Right lobe of liver (tissue), 6 donors: ENCODE data around the gene SMCO2. TPM values are rescaled to one million over a fixed set of nuclear protein-coding genes. Genes with fewer than 3 reads are reported as not detected.

Experiments
- ATAC-seq, 4 donors: fragments of 200-7000 bp; cut with Tn5 transposase; one replicate each; pipeline ENCODE4 v1.9.1; 2020; ENCODE audit warnings: mild to moderate bottlenecking in 4 of 4, moderate library complexity in 4 of 4
- DNase-seq, 3 donors: peaks; one replicate each; pipeline ENCODE4 v3.0.0-alpha.2; 2020
- H3K27ac ChIP-seq, 3 donors: fragments of 200-600 bp; one replicate each; pipeline ENCODE4 v1.8.0; 2022
- H3K27me3 ChIP-seq, 2 donors: fragments of 200-600 bp; one replicate each; pipeline ENCODE4 v1.8.0; 2022
- H3K36me3 ChIP-seq, 4 donors: fragments of 200-600 bp; sonication (generic) in 1 of 4; one replicate each; pipeline versions ENCODE4 v1.5.1 to v1.8.0; 2017 to 2022; ENCODE audit warnings: control low read depth in 1 of 4
- H3K4me1 ChIP-seq, 4 donors: fragments of 200-600 bp; sonication (generic) in 1 of 4; one replicate each; pipeline versions ENCODE4 v1.5.1 to v1.8.0; 2017 to 2022; ENCODE audit warnings: control low read depth in 1 of 4
- H3K4me3 ChIP-seq, 3 donors: fragments of 200-600 bp; one replicate each; pipeline ENCODE4 v1.8.0; 2022
- H3K9me3 ChIP-seq, 4 donors: fragments of 200-600 bp; sonication (generic) in 1 of 4; one replicate each; pipeline versions ENCODE4 v1.5.1 to v1.8.0; 2017 to 2022; ENCODE audit warnings: control low read depth in 1 of 4
- CTCF ChIP-seq, 4 donors: fragments of 200-600 bp in 3 of 4; fragments of 450-650 bp in 1 of 4; IDR thresholded peaks; one replicate each; pipeline versions ENCODE4 v1.5.1 to v1.8.0; 2016 to 2022; ENCODE audit warnings: antibody characterized with exemption in 4 of 4, mild to moderate bottlenecking in 2 of 4
- POLR2A ChIP-seq: fragments of 450-650 bp; IDR thresholded peaks from one replicate; pipeline ENCODE4 v1.6.1; 2017; ENCODE audit warnings: antibody characterized with exemption, mild to moderate bottlenecking
- WGBS: methylation state at CpG from one replicate; pipeline ENCODE4 v1.1.6; 2018; ENCODE audit warnings: low coverage, low lambda C conversion rate; ENCODE audit not compliant: insufficient coverage; ENCODE audit errors: missing lambda C conversion rate; 5-methylcytosine and 5-hydroxymethylcytosine counted together
- intact Hi-C, 2 donors: fragments of 100-400 bp; cut with DNase I; formaldehyde crosslinking; loops; one replicate each; pipeline versions ENCODE4 v1.11.2 to v1.14.1; 2022
- total RNA-seq, 6 experiments: library from RNA; depleted of rRNA in 2 of 6; stranded (reverse); fragments of >200 nt in 2 of 6; fragmentation: NEBNext Ultra II Directional in 3 of 6; extraction: Animal tissue kit (Norgen Biotek cat#: 25700) in 3 of 6; gene quantifications; one replicate each; pipeline versions ENCODE4 v1.1.0 to v1.2.4, GENCODE V29; 2016 to 2023
- donor health status: DM: no; HTN: yes; CAD: no.
- donor health status: DM: no; HTN: no; CAD: no.
- donor health status: DM: no; HTN: no; CAD: no.
- donor health status: DM: no; HTN: yes; CAD: no.
- donor health status: DM: no; HTN: yes; CAD: no.

Gene SMCO2
- total RNA-seq, 6 experiments from 2014 or later = 0.31 TPM; not detected in 5

DNA sequence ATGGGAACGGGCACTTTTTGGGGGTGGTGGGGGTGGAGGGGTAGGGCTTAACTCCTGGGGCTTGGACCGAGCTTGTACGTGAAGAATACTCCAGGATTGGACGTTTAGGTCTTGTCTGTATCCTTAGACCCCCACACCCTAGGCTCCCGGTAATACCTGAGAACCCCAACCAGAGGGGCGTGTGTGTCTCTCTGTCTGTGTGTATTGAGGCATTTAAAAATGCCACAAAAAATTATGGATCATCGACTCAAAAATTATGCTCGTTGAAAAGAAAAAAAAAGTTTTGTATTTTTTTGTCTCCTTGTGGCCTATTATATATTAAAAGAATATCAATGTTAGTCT is 77.9 kb downstream of the SMCO2 start:
- DNase-seq (no peak), ATAC-seq (peak in 1 of 4 donors; percentile 22)
- 0% methylated on average over 8 of the region's 8 CpGs for WGBS
- Histone ChIP-seq H3K4me3 (peak overlapping the region; percentile 67 to 75 (median 72)), H3K36me3 (no peaks in the 10 kb centered on the region), H3K27me3 (no peaks in the 10 kb centered on the region), H3K9me3 (no peaks in the 10 kb centered on the region), H3K4me1 (peaks cover 0 to 19% (median 4%) of the 10 kb centered on the region in 4 donors), H3K27ac (peak overlapping the region; percentile 94)
- intact Hi-C loops = no loop called here
- TF ChIP-seq CTCF (IDR thresholded peaks at IDR 0.05) = no peak
- no peak for TF ChIP-seq POLR2A

DNA sequence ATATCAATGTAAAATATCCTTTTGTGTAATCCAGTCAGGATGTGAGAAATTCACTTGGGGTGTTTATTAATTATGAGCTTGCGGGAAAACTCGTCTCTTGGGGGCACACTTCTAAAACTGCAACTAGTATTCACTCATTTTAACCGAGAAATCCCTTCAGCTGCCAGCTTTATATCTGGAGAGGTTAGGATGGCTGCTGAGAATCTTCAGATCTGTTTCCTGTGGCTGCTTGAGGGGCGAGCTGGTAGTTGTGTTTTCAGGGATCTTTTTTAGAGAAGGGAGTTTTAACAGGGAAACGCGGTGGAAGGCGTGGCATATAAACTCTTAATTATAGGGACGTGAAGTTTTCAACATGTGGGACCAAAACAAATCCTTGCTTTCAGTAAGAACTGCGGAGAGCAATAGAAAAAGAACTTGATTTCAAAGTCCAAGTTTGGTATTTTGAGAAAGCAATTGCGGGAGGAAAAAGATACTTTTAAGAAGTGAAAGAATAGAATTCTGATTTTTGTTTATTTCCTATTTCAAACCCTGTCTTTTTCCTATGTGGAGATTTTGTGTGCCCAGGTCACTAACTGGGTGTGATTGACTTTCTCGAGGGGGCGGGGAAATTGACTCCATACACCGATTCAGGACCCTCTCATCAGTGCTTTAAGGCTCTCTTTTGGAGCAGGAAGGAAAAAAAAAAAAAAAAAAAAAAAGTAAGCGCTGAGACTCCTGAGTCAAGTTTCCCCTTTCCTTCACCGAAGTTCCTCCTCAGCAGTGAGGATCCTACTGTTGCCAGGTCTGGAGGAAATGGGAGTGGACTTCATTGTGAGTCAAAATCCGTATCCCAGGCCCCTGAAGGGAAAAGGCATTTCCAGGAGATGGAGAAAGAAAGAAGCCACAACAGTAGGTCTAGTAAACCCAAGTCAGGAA is 78.6 kb downstream of the SMCO2 start:
- DNase-seq (no peak), ATAC-seq (peak in 3 of 4 donors; percentile 2 to 8 (median 6))
- intact Hi-C loops = no loop called here
- no peaks in the 10 kb centered on the region for H3K9me3 ChIP-seq
- H3K27ac ChIP-seq = peak overlapping the region; percentile 94
- H3K4me3 ChIP-seq = peak overlapping the region; percentile 67 to 75 (median 72)
- whole genome bisulfite sequencing = 2% methylated on average over 16 of the region's 16 CpGs
- TF ChIP-seq CTCF (IDR thresholded peaks at IDR 0.05) = peak in 1 of 4 donors; percentile 1
- TF ChIP-seq POLR2A = no peak
- H3K27me3 ChIP-seq = no peaks in the 10 kb centered on the region
- no peaks in the 10 kb centered on the region for H3K36me3 ChIP-seq
- H3K4me1 ChIP-seq = peaks cover 0 to 19% (median 4%) of the 10 kb centered on the region in 4 donors

DNA sequence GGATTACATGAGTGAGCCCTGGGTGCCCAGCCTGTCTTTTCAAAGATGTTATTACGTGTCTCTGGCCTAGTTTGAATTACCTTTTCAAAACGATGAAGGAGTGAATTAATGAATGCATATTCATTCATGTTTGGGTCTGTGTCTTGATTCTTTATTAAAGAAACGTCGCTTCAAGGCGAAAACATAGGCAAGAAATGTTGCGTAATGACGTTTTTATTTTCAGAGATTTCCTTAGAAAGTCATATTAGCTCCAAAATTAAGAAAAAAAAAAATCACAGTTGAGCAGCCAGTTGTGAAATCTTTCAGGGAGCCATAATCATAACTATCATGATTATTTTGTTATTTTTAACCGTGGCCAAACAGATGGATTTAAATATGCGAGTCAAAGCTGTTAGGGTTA is 81.0 kb downstream of the SMCO2 start:
- Histone ChIP-seq H3K27me3 (no peaks in the 10 kb centered on the region), H3K36me3 (no peaks in the 10 kb centered on the region), H3K27ac (no peak overlapping the region), H3K9me3 (no peaks in the 10 kb centered on the region), H3K4me3 (no peak overlapping the region), H3K4me1 (peaks cover 0 to 19% (median 4%) of the 10 kb centered on the region in 4 donors)
- 80% methylated on average over 9 of the region's 9 CpGs for WGBS
- DNase-seq (no peak), ATAC-seq (no peak)
- TF ChIP-seq CTCF (IDR thresholded peaks at IDR 0.05) (no peak), POLR2A (no peak)
- intact Hi-C loops = no loop called here

GRCh38 chr12:27528788-27529187 is 82.3 kb downstream of the SMCO2 start:
- no peaks in the 10 kb centered on the region for H3K9me3 ChIP-seq
- 64% methylated on average over 3 of the region's 3 CpGs for WGBS
- TF ChIP-seq POLR2A (no peak), CTCF (IDR thresholded peaks at IDR 0.05) (no peak)
- peaks cover 0 to 14% (median 4%) of the 10 kb centered on the region in 4 donors for H3K4me1 ChIP-seq
- H3K27me3 ChIP-seq = no peaks in the 10 kb centered on the region
- no peak overlapping the region for H3K4me3 ChIP-seq
- intact Hi-C loops = no loop called here
- DNase-seq = no peak
- ATAC-seq = no peak
- no peak overlapping the region for H3K27ac ChIP-seq
- H3K36me3 ChIP-seq = no peaks in the 10 kb centered on the region
